GM19240 (cell line): ENCODE results near the gene NRXN3.

Experiments
- DNase-seq: peaks from one replicate; pipeline ENCODE4 v3.0.0; 2011; ENCODE audit warnings: low spot score; ENCODE audit not compliant: insufficient read length

The NRXN3 gene

GRCh38 chr14:79332504-79333197 is 1162.5 kb downstream of the NRXN3 start:
- DNase-seq, result no peak

GRCh38 chr14:79333198-79333546 is 1163.0 kb downstream of the NRXN3 start:
- DNase-seq, result no peak

DNA sequence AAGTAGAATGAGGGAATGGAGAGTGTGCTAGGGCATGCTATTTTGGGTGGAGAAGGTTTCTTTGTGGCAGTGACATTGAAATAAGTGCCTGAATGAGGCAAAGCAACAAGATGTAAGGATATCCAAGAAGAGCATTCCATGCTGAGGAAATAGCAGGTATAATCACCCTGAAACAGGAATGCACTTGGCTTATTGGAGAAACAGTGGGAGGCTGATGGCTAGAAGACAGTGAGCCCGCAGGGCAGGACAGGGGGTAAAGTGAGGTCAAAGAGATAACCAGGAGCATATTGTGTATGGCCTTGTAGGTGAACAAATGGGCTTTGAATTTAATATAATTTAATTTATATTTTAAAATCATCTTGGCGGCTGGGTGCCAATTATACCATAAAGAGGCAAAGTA is 1164.1 kb downstream of the NRXN3 start:
- DNase-seq, result no peak

DNA sequence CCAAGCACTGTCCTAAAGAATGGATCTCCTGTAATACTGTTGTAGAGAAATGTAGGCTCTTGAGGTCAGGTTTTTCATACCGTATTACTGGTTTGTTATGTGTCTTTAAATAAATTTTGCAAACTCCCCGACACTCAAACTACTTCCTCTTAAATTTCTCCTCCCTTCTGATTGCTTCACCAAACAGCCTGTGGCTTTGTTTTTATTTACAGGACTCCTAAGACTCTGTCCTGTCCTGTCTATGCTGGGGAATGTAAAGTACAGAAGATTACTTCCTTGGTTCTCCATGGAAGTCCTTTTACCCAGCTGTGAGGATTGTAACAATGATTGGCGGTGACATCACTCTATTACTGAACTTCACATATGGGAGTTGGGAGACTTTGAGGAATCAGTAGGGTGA is 1167.6 kb downstream of the NRXN3 start:
- no peak for DNase-seq

DNA sequence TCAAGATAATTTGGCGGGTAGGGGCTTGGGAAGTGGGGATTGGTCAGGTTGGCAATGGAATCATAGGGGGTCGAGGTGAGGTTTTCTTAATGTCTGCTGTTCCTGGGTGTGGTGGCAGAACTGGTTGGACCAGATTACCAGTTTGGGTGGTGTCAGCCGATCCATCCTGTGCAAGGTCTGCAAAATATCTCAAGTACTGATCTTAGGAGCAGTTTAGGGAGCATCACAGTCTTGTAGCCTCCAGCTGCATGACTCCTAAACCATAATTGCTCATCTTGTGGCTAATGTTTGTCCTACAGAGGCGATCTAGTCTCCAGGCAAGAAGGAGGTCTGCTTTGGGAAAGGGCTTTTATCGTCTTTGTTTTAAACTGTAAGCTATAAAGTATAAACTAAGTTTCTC is 1172.8 kb downstream of the NRXN3 start:
- no peak for DNase-seq

- DNase-seq, result no peak
Measured at GRCh38 chr14:79351011-79351410, 1180.8 kb downstream of the NRXN3 start.

DNA sequence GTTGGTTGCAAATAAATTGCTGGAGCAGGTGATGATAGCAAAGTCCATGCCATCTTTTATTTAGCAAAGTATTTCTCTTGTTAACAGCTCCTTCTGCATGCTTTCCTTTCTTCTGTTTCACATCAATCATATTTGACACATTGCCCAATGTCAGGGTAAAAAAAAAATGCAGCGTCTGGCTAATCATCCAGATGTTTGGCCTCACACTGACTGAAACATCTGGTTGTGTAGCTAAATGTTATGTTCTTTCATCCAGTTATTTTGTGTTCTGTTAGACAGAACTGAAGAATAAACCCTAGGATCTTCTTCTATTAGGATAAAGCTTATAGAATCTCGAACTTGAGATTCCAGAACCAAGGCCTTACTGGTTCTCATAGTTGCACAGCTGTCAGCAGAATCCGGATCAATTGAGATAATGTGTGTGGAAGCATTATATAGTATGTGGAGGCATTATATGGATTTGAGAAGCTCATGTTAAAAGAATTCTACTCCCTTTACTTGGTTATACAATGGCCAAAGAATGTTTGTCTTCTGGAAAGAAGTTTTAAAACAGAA is 1182.0 kb downstream of the NRXN3 start:
- no peak for DNase-seq

GRCh38 chr14:79354336-79354735 is 1184.2 kb downstream of the NRXN3 start:
- DNase-seq, result no peak

GRCh38 chr14:79356040-79356439 is 1185.9 kb downstream of the NRXN3 start:
- no peak for DNase-seq

GRCh38 chr14:79357307-79357706 is 1187.1 kb downstream of the NRXN3 start:
- DNase-seq, result no peak

GRCh38 chr14:79363291-79363690 is 1193.1 kb downstream of the NRXN3 start:
- DNase-seq, result no peak

DNA sequence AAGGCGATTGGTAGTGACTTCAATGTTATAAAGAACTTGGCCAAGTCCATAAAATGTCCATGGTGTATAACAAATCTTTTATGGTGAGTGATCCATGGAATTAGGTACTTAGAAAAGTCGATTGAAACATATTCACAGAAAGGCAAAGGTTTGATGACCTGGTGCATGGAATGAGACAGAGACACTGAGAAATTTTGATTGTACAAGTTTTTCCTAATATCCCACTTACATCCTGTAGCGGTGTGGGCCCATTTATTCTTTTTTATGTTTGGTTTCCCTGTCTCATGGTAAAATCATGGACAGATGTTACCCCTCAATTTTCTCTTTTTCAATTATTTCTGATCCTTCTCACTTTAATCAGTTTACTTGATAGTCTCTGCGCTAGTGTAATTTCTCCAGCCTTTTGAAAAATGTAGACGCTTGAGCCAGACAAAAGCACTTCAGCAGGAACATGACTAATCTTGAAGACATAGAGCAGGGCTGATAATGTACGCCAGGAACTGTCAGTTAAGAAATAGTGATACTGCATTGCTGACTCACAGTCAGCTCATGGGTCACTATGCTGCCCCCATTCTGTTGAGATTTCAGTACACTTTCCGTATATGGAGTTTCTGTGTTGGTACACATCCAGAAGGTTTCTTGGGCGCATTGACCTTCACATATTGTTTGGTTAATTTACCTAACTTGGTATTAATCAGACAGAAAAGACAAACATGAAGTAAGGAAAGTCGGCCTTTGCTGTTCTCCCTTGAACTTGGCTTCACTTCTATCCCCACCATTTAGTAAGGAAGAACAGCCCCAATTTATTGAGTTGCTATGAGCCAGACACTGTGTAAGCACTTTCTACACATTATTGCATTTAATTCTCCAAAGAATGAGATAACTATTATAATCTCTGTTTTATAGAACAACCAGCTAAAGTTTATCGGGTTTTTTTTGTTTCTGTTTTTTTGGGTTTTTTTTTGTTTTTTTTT is 1199.5 kb downstream of the NRXN3 start:
- no peak for DNase-seq

GRCh38 chr14:79370969-79371368 is 1200.8 kb downstream of the NRXN3 start:
- no peak for DNase-seq

DNA sequence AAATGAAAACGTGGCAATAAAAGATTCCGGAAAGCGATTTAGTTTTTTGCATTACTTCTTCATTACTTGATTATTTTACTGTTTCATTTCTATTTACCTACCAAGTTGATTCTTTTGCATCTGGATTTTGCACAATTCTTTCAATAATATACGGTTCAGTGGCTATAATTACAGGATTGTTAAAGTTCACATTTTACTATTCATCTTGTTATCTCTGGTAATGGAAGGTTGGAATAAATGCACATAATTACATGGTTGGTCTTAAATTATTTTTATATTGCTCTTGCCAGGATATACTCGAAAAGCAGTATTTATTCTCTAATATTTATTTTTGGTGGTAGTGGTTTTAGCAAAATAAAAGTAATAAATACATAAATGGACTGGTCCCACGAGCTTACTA is 1203.3 kb downstream of the NRXN3 start:
- DNase-seq, result no peak

- no peak for DNase-seq
Measured at GRCh38 chr14:79375356-79375755, 1205.2 kb downstream of the NRXN3 start.

DNA sequence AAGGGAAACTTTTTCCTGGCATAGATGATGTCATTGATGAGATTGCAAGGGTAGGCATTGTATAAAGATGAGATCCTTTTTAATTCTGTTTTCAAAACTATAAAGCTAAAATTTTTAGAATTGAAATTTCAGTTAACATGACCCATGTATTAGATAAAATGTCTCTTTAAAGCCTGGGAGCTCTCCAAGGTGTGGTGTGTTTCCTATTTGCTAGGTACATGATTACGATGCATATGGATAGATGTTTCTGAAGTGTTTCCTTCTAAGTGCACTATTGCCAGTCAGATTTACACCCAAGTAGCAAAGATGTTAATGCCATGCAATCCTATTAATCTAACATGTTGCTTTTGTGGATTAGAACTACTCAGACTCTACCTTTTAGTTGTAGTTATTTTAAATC is 1206.4 kb downstream of the NRXN3 start:
- DNase-seq, result no peak

DNA sequence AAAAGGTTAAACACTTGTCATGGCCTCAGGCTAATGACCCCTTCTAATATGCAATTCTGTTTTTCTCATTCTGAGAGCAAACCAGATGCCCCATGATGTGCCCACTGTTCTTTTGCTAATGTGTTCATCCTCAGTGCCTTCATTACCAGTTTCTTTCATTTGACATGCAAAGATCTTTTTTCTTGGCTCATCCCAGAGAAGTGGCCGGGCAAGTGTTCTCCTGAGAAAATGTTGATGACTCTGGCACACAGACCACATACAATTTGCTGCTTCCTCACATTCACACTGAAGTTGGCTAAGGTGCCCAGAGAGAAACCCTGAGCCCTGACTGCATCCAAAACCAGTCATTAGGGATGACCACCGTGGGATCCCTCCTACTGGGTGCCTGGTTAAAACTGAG is 1207.8 kb downstream of the NRXN3 start:
- DNase-seq, result no peak

GRCh38 chr14:79379266-79379665 is 1209.1 kb downstream of the NRXN3 start:
- no peak for DNase-seq

DNA sequence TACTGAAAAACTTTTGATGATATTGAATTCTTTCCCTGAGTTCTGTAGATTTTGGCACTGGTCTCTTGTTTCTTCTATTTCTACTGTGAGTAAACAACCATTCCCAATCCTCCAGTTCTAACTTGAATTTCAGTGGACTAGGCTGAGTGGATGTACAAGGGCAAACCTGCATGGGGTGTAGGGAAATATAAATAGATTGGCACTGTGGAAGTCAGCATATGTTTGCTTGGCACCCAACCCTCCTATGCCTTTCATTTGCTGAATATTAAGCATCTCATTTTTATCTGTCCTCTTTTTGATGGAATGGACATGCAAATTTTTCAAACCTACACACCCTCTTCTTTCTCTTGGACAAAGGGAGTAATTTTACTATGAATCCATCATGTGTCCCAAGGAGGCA is 1212.9 kb downstream of the NRXN3 start:
- DNase-seq, result no peak

DNA sequence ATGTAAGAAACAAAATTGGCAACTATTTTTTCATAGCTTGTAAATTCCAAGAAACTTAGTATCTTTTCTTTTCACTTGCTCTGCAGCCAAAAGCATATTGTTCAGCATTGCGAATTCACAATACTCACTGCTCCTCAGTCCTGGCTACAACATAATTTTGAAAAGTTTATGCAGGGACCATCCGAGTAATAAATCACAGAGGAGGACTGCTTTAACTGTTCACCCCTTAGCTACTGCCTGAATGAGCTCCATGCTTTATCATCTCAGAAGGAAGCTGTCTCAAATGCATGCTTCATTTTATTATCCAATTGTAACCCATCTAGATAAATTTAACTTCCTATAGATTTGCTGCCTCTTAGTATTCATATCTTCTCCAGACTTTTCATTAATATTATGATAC is 1213.3 kb downstream of the NRXN3 start:
- DNase-seq, result no peak

GRCh38 chr14:79395061-79395460 is 1224.9 kb downstream of the NRXN3 start:
- DNase-seq, result no peak

DNA sequence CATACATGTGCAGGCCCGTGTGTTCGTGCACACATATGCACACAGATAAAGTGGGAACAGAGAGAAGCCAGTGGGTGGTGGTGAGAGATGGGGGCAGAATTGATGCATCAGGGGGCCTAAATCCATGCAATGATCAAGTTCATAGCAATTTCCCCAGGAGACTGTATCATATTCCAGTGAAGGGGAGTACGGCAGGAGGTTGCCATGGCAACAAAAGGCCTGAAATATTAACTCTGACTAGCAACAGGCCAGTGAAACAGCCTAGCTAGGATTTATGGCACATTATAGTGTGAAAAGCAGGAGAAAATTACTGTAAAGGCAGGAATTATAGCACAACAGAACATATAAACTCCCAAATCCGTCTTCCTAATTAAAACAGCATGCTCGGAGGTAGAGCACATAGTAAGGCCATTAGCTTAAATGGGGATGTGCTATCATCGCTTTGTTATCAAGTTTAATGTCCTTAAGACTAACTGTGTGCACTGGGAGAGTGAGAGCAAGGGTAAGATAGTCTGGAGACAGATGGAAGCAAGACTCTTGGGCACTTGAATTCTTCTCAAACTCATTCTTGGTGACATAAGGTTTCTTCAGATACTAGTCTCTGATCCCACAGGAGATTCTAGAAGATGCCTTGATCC is 1234.8 kb downstream of the NRXN3 start:
- DNase-seq, result no peak
